Hematopoietic multipotent progenitor cell treated with erythropoietin and hydrocortisone succinate and interleukin-3 and kit ligand, for 6 days (in vitro differentiated cells): Measurements from ENCODE around the gene ZNF689.
"Not testable (repeated sequence)": the region's sequence is repeated elsewhere in the genome, so short reads cannot be mapped to it uniquely, and the experiment has no call there.

ENCODE experiments used
- DNase-seq: peaks from one replicate; pipeline ENCODE4 v3.0.0-alpha.2; 2015

ZNF689 gene

DNA sequence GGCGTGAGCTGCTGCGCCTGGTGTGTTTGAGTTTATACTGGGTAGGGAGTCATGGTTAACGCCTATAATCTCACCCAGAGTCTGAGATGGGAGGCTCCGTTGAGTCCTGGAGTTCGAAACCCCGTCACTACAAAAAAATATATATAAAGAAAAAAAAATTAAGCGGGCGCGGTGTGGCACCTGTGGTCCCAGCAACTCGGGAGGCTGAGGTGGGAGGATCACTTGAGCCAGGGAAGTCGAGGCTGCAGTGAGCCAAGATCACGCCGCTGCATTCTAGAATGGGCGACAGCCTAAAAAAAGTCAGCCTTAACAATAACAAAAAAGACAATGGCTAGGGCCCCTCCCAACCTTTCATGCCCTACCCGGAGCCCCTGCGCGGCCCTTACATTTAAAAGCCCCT is 23.3 kb upstream of the ZNF689 start:
- DNase-seq = no peak

DNA sequence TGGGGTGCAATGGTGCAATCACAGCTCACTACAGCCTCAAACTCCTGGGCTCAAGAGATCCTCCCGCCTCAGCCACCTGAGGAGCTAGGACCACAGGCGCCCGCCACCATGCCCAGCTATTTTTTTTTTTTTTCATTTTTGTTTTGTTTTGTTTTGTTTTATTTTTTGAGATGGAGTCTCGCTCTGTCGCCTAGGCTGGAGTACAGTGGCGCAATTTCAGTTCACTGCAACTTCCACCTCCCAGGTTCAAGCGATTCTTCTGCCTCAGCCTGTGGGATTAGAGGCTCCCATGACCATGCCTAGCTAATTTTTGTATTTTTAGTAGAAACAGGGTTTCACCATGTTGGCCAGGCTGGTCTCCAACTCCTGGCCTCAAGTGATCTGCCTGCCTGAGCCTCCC is 22.3 kb upstream of the ZNF689 start:
- DNase-seq = not testable (repeated sequence)

GRCh38 chr16:30628628-30629540 is 18.7 kb upstream of the ZNF689 start:
- DNase-seq = peak; percentile 93

- no peak for DNase-seq
Observed at GRCh38 chr16:30626236-30626635, 16.0 kb upstream of the ZNF689 start.

DNA sequence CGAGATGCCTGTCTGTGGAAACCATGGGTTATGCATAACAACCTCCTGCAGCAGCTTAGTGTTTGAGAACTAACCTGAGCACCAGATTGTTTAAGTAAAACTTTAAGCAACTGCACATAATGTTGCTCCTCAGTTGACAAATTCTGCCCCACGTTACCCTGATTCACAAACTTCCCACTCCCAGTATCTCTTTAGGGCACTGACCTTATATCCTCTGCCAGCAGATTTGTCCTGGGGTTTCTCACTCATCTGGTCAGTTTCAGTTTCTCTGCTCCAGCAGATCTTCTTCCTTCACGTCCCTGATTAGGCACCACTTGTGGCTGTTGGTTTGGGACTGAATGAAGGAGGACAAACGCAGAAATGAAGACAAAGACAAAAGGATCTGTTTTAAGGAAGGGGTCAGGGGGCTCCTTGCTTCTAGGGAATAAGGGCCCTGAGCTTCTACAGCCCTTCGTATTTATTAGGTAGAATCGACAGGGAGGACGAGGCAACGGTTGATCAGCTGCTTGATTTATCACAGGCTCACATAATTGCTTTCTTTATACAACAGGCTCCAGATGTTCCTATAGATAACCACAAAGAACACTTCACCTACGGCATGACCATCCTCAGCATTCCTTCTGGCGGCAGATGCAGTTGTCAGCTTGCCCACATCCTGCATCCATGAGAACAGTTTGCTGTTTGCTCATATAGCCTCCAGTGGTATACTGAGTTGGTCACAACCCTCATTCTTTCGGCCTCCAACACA is 13.5 kb upstream of the ZNF689 start:
- no peak for DNase-seq

- DNase-seq = no peak
Observed at GRCh38 chr16:30622455-30623032, 12.4 kb upstream of the ZNF689 start.

DNA sequence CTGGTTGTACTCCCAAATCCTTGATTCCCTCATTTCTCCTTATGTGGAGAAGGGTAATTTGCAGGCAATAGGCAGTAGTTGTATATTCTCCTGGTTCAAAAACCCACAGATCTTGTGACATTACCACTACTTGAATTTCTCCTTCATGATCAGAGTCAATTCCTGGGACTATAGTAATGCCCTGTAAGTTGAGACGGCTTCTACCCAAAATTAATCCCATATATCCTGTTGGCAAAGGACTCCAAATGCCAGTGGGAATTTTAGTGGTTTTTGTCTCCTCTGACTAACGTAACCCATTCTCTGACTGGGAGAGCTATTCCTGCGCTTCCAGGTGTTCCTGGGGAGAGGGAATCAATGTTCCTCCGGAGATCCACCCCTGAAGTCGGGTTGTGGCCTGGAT is 11.6 kb upstream of the ZNF689 start:
- no peak for DNase-seq

DNA sequence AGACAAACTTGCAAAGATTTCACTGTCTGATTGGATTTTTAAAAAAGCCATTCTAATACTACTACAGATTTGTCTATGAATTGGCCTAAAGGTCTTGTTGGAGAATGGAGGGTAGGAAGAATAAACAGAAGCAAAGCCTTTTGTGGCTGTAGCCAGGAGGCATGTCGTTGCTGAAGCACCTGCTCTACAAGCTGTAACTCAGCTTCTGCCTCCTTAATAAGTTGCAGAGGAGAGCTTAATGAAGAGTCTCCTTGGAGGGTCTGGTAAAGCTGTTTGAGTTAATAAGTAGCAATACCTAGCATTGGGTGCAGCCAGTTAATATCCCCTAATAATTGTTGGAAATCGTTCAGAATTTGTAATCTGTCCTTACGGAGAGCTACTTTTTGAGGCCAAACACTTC is 10.0 kb upstream of the ZNF689 start:
- DNase-seq = no peak

- DNase-seq = no peak
Observed at GRCh38 chr16:30619638-30620037, 9.4 kb upstream of the ZNF689 start.

- no peak for DNase-seq
Observed at GRCh38 chr16:30619202-30619601, 9.0 kb upstream of the ZNF689 start.

DNA sequence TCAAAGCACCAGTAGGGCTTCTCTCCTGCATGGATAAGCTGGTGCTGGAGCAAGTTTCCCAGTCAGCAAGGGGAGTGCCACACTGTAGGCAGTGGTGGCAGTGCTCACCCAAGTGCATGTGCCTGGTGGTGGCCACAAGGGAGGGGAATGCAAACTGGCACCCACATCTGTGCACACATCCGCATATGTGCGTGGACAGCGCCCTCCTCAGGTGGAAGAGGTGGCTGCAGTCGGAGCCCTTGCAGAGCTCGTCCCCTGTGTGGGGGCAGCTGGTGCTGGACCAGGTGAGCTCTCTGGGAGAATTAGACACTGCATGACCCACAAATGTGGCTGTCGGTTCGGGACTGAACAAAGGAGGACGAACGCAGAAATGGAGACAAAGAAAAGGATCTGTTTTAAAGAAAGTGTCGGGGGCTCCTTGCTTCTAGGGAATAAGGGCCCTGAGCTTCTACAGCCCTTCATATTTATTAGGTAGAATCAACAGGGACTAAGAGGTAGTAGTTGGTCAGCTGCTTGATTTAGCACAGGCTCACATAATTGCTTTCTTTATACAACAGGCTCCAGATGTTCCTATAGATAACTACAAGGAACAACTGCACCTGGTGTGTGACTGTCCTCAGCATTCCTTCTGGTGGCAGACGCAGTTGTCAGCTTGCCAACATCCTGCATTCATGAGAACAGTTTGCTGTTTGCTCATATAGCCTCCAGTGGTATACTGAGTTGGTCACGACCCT is 5.3 kb upstream of the ZNF689 start:
- peak; percentile 69 for DNase-seq

DNA sequence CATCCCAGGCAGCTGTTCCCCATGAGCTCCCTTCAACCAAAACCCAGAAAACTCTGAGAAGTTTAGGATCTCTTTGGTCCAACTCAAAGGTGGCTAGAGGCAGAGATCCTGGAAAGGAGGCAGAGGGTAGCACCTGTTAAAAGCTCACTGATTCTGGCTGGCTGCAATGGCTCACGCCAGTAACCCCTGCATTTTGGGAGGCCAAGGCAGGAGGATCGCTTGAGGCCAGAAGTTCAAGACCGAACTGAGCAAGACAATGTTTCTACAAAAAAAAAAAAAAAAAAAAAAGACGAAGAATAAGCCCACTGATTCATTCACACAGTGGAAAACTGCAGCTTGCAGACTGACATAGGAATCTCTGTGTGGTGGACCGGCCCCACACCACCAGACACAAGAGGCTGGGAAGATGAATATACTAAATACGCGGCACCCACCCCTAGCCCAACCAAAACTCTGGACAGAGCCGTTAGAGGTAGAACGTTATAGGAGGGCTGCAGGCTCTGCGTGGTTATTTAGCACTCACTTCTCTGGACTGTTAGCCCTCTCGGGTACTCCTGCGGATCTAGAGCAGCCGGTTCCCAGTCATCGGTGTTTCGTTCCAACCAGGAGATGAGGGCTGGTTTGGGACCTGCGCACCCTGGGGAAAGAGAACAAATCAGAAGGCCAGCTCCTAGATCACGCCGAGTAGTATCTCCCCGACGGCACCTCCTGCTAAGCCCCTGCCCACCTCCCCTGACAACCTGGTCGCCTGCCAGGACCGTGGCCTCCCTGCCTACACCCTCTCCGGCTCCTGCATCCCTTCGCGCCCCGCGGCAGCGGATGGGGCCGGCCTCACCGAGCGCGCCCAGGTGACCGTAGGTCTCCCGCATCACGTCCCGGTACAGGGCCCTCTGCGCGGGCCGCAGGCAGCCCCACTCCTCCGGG is 925 bp downstream of the ZNF689 start:
- DNase-seq = peak; percentile 69

- no peak for DNase-seq
Observed at GRCh38 chr16:30606004-30606403, 4.2 kb downstream of the ZNF689 start.

DNA sequence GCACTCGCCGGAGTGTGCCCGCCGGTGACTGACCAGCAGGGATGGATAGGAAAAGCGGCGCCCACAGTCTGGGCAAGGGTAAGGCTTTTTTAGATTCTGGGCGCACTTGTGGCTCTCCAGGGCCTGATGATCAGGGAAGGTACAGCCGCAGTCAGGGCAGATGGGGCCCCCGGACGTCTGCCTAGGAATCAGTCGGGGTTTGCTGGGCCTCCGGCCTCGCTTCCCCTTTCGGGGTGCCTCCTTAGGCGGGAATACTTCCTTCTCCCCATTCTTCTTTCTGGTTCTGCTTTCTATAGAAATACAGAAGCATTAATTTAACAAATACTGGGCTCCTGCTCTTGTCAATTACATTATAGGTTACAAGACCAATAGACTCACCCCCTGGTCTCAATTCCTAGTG is 5.0 kb downstream of the ZNF689 start:
- DNase-seq = no peak

DNA sequence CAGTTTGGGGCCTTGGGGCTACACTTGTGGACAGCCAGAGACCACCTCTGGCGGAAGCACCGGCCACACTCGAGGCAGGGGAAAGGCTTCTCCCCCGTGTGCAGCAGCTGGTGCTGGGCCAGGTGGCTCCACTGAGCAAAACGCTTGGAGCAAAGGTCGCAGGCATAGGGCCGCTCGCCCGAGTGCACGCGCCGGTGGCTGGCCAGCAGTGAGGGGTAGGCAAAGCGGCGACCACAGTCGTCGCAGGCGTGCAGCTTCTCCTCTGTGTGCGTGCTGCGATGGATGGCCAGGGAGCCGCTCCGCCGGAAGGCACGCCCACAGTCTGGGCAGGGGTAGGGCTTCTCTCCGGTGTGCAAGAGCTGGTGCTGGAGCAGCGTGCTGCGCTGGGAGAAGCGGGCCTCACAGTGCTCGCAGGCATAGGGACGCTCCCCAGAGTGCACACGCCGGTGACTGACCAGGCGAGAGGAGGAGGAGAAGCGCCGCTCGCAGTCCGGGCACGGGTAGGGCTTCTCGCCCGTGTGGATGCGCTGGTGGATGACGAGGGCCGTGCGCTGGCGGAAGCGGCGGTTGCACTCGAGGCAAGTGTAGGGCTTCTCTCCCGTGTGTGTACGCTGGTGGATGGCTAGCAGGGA is 5.8 kb downstream of the ZNF689 start:
- no peak for DNase-seq

GRCh38 chr16:30603945-30604315 is 6.3 kb downstream of the ZNF689 start:
- DNase-seq = no peak

- no peak for DNase-seq
Observed at GRCh38 chr16:30602616-30603277, 7.4 kb downstream of the ZNF689 start.

- DNase-seq = no peak
Observed at GRCh38 chr16:30601966-30602365, 8.2 kb downstream of the ZNF689 start.

GRCh38 chr16:30600929-30601328 is 9.3 kb downstream of the ZNF689 start:
- no peak for DNase-seq

GRCh38 chr16:30600215-30600614 is 10.0 kb downstream of the ZNF689 start:
- no peak for DNase-seq

DNA sequence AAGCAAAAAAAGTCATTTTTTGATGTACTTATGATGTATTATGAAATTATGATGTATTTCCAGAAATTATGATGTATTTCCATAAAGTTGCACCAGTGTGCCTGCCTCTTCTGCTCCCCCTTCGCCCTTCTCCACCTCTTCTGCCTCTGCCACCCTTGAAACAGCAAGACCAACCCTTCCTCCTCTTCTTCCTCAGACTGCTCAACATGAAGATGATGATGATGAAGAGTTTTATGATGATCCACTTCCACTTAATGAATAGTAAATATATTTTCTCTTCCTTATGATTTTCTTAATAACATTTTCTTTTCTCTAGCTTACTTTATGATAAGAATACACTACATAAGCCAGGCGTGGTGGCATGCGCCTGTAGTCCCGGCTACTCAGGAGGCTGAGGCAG is 17.3 kb downstream of the ZNF689 start:
- DNase-seq = no peak
